Coronary artery (tissue), 2 donors: ENCODE measurements around the gene DDAH2.

Experiments
- DNase-seq: peaks from one replicate; pipeline ENCODE4 v3.0.0-alpha.2; 2017; ENCODE audit warnings: low spot score
- H3K27ac ChIP-seq, 2 donors: fragments of 200-600 bp; sonication (generic); one replicate each; pipeline ENCODE4 v1.5.1; 2016 to 2019
- H3K4me3 ChIP-seq: fragments of 200-600 bp; sonication (generic); 2 replicates; pipeline ENCODE4 v1.5.1; 2016; ENCODE audit warnings: mild to moderate bottlenecking, moderate library complexity
- TF ChIP-seq, protein P1 (sequence below): fragments of 200-600 bp; sonication (generic); IDR thresholded peaks from one replicate; pipeline ENCODE4 v1.5.1; 2019; ENCODE audit warnings: antibody characterized with exemption

The DDAH2 gene

DNA sequence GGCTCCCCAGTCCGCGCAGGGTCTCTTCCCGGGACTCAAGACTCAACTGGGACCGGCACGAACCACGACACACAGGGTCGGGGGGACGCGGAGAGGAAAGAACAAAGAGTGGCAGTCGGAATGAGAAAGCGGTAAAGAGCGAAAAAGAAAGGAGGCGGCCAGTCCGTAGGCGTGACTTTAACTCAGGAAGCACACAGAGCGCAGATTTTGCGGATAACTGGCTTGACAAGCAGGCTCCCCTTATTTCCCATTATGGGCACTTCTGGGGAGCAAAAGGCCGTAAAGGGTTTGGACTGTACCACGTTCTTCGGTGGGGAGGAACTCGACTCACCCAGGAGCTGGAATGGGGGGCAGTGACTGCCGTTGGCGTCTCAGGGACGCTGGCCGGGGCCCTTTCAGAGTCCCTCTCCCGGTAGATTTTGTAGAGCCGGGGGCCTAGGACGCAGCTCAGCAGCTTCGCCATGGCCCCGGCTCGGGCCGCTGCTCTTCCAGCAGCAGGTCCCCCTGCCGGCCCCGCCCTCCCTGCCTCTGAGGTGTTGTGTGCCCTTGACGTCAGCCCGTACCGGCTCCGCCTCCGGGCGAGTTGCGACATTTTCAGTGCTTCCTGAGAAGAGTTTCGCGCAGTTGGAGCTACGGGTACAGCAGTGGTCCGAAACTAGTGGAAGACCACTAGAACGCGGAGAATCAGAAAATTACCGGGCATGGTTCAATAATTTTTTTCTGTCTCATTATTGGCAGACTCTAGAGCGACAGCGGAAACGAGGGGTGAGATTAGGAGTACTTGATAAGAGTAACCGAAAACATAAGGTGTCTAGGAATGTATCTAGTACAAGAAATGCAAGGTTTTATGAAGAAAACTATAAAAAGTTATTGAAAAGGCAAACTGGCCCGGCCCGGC lies 26.0 kb downstream of the DDAH2 start, which contains the start of gene ABHD16A:
Gene ABHD16A (minus strand): TSS at position 506 of the 898 bp plus-strand sequence. CDS start 43 bp downstream, at position 463.
- peak within 1 kb of the TSS; percentile 95 for H3K4me3 ChIP-seq
- H3K27ac ChIP-seq, result peak within 1 kb of the TSS; percentile 96 to 99
- DNase-seq, result peak; percentile 99
- TF ChIP-seq, protein P1, sequence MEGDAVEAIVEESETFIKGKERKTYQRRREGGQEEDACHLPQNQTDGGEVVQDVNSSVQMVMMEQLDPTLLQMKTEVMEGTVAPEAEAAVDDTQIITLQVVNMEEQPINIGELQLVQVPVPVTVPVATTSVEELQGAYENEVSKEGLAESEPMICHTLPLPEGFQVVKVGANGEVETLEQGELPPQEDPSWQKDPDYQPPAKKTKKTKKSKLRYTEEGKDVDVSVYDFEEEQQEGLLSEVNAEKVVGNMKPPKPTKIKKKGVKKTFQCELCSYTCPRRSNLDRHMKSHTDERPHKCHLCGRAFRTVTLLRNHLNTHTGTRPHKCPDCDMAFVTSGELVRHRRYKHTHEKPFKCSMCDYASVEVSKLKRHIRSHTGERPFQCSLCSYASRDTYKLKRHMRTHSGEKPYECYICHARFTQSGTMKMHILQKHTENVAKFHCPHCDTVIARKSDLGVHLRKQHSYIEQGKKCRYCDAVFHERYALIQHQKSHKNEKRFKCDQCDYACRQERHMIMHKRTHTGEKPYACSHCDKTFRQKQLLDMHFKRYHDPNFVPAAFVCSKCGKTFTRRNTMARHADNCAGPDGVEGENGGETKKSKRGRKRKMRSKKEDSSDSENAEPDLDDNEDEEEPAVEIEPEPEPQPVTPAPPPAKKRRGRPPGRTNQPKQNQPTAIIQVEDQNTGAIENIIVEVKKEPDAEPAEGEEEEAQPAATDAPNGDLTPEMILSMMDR, result no peak

DNA sequence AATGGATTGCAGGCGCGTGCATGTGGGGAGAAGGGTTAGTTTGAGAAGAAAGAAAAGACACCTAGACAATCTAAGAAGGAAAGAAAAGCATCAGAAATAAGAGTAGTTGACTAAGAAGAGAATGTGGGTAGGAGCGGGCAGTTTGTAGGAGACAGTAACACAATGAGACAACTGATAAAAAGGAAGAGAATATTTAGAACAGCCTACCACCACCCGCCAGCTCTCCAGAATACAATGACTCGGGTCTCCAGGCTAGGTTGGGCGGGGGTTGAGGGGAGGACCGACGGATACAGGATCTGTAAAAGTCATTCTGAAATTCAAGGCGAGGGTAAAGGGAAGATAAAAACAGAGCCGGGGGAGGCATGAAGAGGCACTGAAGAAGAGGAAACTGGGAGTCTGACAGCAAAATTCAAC lies 26.7 kb downstream of the DDAH2 start:
- Histone ChIP-seq H3K4me3 (peak overlapping the region; percentile 95), H3K27ac (peak overlapping the region; percentile 96 to 99)
- DNase-seq, result no peak
- TF ChIP-seq, protein P1, result no peak

DNA sequence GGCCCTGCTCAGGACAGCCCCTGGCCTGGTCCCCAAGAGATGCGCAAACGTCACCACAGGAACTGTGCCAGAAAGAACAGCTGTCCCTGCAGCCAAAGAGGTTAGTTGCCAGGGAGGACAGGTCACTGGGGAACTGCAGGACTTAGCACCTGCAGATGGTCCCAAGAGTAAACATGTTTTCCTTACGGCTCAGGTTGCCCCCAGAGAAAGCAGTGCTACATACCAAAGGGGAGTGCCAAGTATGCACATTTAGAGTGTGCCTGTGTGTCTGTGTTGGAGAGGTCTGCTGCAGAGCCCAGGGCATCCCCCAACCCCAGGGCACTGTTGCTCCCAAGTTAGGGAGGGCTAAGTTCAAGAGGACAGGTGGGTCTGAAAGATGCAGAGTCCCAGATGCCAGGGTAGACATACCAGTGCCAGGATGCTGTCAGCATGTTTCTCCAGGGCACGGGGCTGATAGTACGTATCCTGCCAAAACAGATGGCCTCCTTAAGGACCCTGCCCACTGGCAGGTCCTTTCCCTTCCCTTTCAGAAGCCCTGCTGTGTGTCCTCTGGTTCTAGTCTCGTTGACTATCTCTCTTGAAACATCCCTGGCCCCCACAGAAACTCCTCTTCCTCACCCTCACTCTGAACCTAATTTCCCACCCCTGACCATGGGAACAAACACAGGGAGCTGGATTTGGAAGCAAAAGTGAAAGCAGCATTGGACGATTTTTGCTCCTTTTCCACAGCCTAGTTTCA lies 27.3 kb downstream of the DDAH2 start:
- DNase-seq, result no peak
- Histone ChIP-seq H3K27ac (peak overlapping the region; percentile 24 to 96), H3K4me3 (peak overlapping the region; percentile 95)
- TF ChIP-seq, protein P1, result no peak

DNA sequence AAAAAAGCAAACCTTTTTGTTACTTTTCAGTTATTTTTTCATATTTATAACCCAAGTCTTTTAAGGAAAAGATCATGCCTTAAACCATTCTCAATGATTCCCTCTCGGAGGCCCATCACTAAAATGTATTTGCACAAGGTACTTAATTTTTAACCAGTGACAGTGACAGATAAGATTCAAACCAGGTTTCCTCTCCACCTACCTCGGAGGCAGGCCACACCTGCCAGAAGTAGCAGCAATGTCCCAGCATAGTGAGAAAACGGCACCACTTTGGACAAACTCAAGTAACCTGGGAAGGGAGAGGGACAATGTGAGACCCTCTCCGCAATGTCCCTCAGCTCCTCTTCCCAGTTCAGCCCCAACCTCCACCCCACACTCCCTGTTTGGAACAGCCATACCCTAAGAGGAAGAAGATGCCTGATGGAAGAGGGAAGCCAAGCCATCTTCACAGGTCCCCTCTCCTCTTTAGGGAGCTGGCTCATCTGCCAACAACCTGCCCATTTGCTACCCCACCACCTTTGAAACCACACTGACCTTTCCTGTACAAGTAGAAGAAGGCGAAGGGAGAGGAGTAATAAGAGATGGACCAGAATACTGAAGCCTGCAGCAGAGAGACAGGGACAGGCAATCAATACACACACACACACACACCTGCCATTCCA lies 28.2 kb downstream of the DDAH2 start:
- no peak overlapping the region for H3K27ac ChIP-seq
- no peak for DNase-seq
- peak overlapping the region; percentile 95 for H3K4me3 ChIP-seq
- TF ChIP-seq, protein P1, result no peak

DNA sequence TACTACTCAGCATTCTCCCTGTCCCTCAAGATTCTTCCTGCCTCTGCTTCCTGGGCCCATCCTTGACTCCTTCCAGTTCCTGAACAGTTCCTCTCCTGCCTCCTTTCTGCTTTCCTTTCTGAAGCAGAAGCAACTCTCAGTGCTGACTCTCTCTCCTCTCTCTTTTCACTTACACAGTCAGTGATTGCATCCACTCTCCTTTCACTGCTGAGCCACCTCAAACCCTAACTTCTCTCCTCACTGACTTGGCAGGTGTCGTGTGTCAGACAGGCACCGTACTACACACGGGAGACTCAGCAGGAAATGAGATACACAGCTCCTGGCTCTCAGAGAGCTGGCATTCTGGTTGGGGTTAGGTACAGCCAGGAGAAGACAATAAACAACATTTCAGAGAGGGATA lies 31.5 kb downstream of the DDAH2 start:
- no peak overlapping the region for H3K4me3 ChIP-seq
- DNase-seq, result no peak
- H3K27ac ChIP-seq, result no peak overlapping the region
- TF ChIP-seq, protein P1, result no peak

DNA sequence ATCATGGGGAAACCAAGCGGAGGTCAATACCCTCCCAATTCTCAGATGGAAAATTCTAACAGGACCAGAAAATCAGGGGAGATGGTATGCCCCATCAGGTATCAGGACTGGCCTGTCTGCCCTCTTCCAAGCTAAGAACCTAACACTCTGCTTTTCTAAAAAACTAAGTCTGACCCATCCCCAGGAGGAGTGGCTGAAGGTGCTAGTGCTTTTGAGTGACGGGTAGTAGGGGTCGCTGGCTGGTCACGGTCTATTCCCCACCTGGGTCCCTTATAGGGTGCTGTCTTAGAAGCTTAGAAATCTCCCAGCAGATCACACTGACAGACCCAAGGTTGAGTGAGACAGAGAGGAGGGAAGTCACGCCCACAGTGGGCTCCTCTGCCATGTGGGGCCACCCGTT lies 35.6 kb downstream of the DDAH2 start:
- Histone ChIP-seq H3K27ac (no peak overlapping the region), H3K4me3 (no peak overlapping the region)
- DNase-seq, result no peak
- TF ChIP-seq, protein P1, result no peak
